Stimulated activated CD4-positive, alpha-beta T cell treated with anti-CD3 and anti-CD28 coated beads, Interleukin-15, amount 100 ng/mL, for 48 hours (primary cell): Measurements from ENCODE around the gene DOCK3.
"Not testable (repeated sequence)": the region's sequence is repeated elsewhere in the genome, so short reads cannot be mapped to it uniquely, and the experiment has no call there.

Experiments
- DNase-seq, 2 donors: peaks; one replicate each; pipeline ENCODE4 v3.0.0-alpha.2; 2020; ENCODE audit warnings: low read depth in 2 of 2

Gene DOCK3

GRCh38 chr3:50675179-50676030 is 678 bp downstream of the DOCK3 start:
- DNase-seq: peak in 1 of 2 donors; percentile 59

GRCh38 chr3:50676031-50676705 is 1.4 kb downstream of the DOCK3 start:
- DNase-seq: no peak

- DNase-seq: no peak
Measured at GRCh38 chr3:50687127-50687751, 12.5 kb downstream of the DOCK3 start.

GRCh38 chr3:50687916-50688315 is 13.2 kb downstream of the DOCK3 start:
- no peak for DNase-seq

- not testable (repeated sequence) for DNase-seq
Measured at GRCh38 chr3:50688602-50689001, 13.9 kb downstream of the DOCK3 start.

- no peak for DNase-seq
Measured at GRCh38 chr3:50689558-50689957, 14.8 kb downstream of the DOCK3 start.

- no peak for DNase-seq
Measured at GRCh38 chr3:50695031-50695430, 20.3 kb downstream of the DOCK3 start.

- no peak for DNase-seq
Measured at GRCh38 chr3:50696276-50696675, 21.5 kb downstream of the DOCK3 start.

GRCh38 chr3:50698269-50698668 is 23.5 kb downstream of the DOCK3 start:
- DNase-seq: no peak

GRCh38 chr3:50708620-50709019 is 33.9 kb downstream of the DOCK3 start:
- no peak for DNase-seq

GRCh38 chr3:50714946-50715345 is 40.2 kb downstream of the DOCK3 start:
- DNase-seq: no peak

- DNase-seq: no peak
Measured at GRCh38 chr3:50724831-50725230, 50.1 kb downstream of the DOCK3 start.

- no peak for DNase-seq
Measured at GRCh38 chr3:50734985-50735384, 60.3 kb downstream of the DOCK3 start.

GRCh38 chr3:50737193-50737905 is 62.6 kb downstream of the DOCK3 start:
- DNase-seq: no peak

- no peak for DNase-seq
Measured at GRCh38 chr3:50737906-50738598, 63.3 kb downstream of the DOCK3 start.

- DNase-seq: no peak
Measured at GRCh38 chr3:50743643-50744042, 68.9 kb downstream of the DOCK3 start.

- no peak for DNase-seq
Measured at GRCh38 chr3:50749822-50750221, 75.1 kb downstream of the DOCK3 start.

GRCh38 chr3:50759015-50759414 is 84.3 kb downstream of the DOCK3 start:
- DNase-seq: no peak

- no peak for DNase-seq
Measured at GRCh38 chr3:50777680-50778079, 103.0 kb downstream of the DOCK3 start.

- not testable (repeated sequence) for DNase-seq
Measured at GRCh38 chr3:50781766-50782165, 107.0 kb downstream of the DOCK3 start.

GRCh38 chr3:50786631-50787030 is 111.9 kb downstream of the DOCK3 start:
- DNase-seq: no peak
